ENCODE results near the gene SFSWAP. TPM values are rescaled to one million over a fixed set of nuclear protein-coding genes. Genes with fewer than 3 reads are reported as not detected.

SFSWAP gene
- polyA plus RNA-seq, 1 donor from 2014 or later, result 56.6 TPM

GRCh38 chr12:131754184-131754583, 43.3 kb downstream of the SFSWAP start:
- Histone ChIP-seq H3K4me3 (ENCODE audit: low read length) (no peak overlapping the region), H3K79me2 (replicated peaks; ENCODE audit: insufficient read depth, low read length) (no peaks in the 10 kb centered on the region), H3K36me3 (ENCODE audit: insufficient read depth, low read length) (peaks cover 11% of the 10 kb centered on the region)

More at GRCh38 chr12:131754184-131754583, 43.3 kb downstream of the SFSWAP start:
- Histone ChIP-seq H3K4me2 (ENCODE audit: low read length) (no peak overlapping the region), H3K9me2 (ENCODE audit: insufficient read depth, low read length) (no peaks in the 10 kb centered on the region), H3K27ac (ENCODE audit: low read length) (no peak overlapping the region), H2AFZ (ENCODE audit: low read depth, low read length) (no peak overlapping the region), H3K27me3 (ENCODE audit: insufficient read depth, low read depth, low read length) (no peaks in the 10 kb centered on the region), H4K20me1 (ENCODE audit: insufficient read depth) (no peaks in the 10 kb centered on the region), H3K9me3 (ENCODE audit: low read length) (no peaks in the 10 kb centered on the region), H3F3A (ENCODE audit: insufficient read depth, low read length, poor library complexity, severe bottlenecking) (no peaks in the 10 kb centered on the region), H3K9ac (ENCODE audit: low read length) (no peak overlapping the region)
- TF ChIP-seq REST (IDR thresholded peaks at IDR 0.05; ENCODE audit: borderline replicate concordance) (no peak), EZH2 (IDR thresholded peaks at IDR 0.05; ENCODE audit: borderline replicate concordance, insufficient read depth, low read length, poor library complexity, severe bottlenecking) (no peak), MXI1 (conservative IDR thresholded peaks at IDR 0.05; ENCODE audit: poor library complexity, severe bottlenecking) (no peak), TAF1 (IDR thresholded peaks at IDR 0.05; ENCODE audit: low read depth) (no peak), EP300 (conservative IDR thresholded peaks at IDR 0.05; ENCODE audit: poor library complexity, severe bottlenecking) (no peak), SMC3 (conservative IDR thresholded peaks at IDR 0.05; ENCODE audit: poor library complexity) (no peak), RAD21 (conservative IDR thresholded peaks at IDR 0.05) (no peak), POLR2AphosphoS5 (IDR thresholded peaks at IDR 0.05) (no peak), CTCF (IDR thresholded peaks at IDR 0.05; ENCODE audit: poor library complexity, severe bottlenecking) (no peak)

Data from neural cell (in vitro differentiated cells).